SJCRH30 (cell line): ENCODE measurements around the gene NPC1. TPM values are rescaled to one million over a fixed set of nuclear protein-coding genes. Genes with fewer than 3 reads are reported as not detected.

Source experiments
- DNase-seq, 2 experiments: peaks; one replicate each; pipeline ENCODE4 v3.0.0-alpha.2; 2015 to 2020
- H3K27ac ChIP-seq: fragments of 250-450 bp; sonication (Bioruptor Pico); 2 replicates; pipeline ENCODE4 v1.5.1; 2020; ENCODE audit warnings: mild to moderate bottlenecking, moderate library complexity
- H3K27me3 ChIP-seq: fragments of 250-450 bp; sonication (Bioruptor Pico); 2 replicates; pipeline ENCODE4 v1.5.1; 2020; ENCODE audit warnings: mild to moderate bottlenecking, moderate library complexity
- H3K36me3 ChIP-seq: fragments of 250-450 bp; sonication (Bioruptor Pico); 2 replicates; pipeline ENCODE4 v1.5.1; 2020; ENCODE audit warnings: mild to moderate bottlenecking, moderate library complexity
- H3K4me1 ChIP-seq: fragments of 250-450 bp; sonication (Bioruptor Pico); 2 replicates; pipeline ENCODE4 v1.5.1; 2020; ENCODE audit warnings: mild to moderate bottlenecking, moderate library complexity
- H3K4me3 ChIP-seq: fragments of 250-450 bp; sonication (Bioruptor Pico); 2 replicates; pipeline ENCODE4 v1.5.1; 2020; ENCODE audit warnings: mild to moderate bottlenecking, moderate library complexity
- H3K9me3 ChIP-seq: fragments of 250-450 bp; sonication (Bioruptor Pico); replicated peaks from 2 replicates; pipeline ENCODE4 v1.5.1; 2020; ENCODE audit warnings: mild to moderate bottlenecking, moderate library complexity
- total RNA-seq: library from RNA; depleted of rRNA; stranded (reverse); fragments of >200 nt; shearing (Covaris generic); gene quantifications from 2 replicates; pipeline ENCODE4 v1.2.3, GENCODE V29; 2014; rRNA removed

The NPC1 gene
- total RNA-seq = 21.3 and 22.4 TPM in 2 replicates

GRCh38 chr18:23586249-23587196 is at the start of gene NPC1:
NPC1 (minus strand) TSS chr18:23586506; CDS start chr18:23586343, 163 bp downstream.
- peak within 1 kb of the TSS; percentile 97 for H3K4me3 ChIP-seq
- DNase-seq = peak; percentile 80 to 83
- H3K27ac ChIP-seq = peak within 1 kb of the TSS; percentile 94
- H3K27me3 ChIP-seq = no peaks in the 10 kb centered on the region
- H3K36me3 ChIP-seq = no peaks in the 10 kb centered on the region
- H3K9me3 ChIP-seq = no peaks in the 10 kb centered on the region
- H3K4me1 ChIP-seq = no peaks in the 10 kb centered on the region

DNA sequence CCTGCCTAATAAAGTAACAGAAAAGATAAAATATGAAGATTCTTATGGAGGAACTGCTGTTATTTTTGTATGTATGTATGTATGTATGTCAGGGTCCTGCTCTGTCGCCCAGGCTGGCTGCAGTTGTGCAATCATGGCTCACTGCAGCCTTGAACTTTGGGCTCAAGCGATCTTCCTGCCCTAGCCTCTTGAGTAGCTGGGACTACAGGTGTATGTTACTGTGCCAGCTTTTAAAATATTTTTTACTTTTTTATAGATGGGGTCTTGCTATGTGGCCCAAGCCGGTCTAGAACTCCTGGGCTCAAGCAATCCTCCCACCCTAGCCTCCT is 49.7 kb upstream of the NPC1 start:
- DNase-seq = no peak
- Histone ChIP-seq H3K36me3 (no peaks in the 10 kb centered on the region), H3K4me1 (no peaks in the 10 kb centered on the region), H3K4me3 (no peak overlapping the region), H3K27me3 (no peaks in the 10 kb centered on the region), H3K9me3 (no peaks in the 10 kb centered on the region), H3K27ac (no peak overlapping the region)

GRCh38 chr18:23635283-23636070 is 49.2 kb upstream of the NPC1 start:
- Histone ChIP-seq H3K27me3 (no peaks in the 10 kb centered on the region), H3K36me3 (no peaks in the 10 kb centered on the region), H3K27ac (no peak overlapping the region), H3K4me1 (no peaks in the 10 kb centered on the region), H3K4me3 (no peak overlapping the region), H3K9me3 (no peaks in the 10 kb centered on the region)
- no peak for DNase-seq

- Histone ChIP-seq H3K4me1 (no peaks in the 10 kb centered on the region), H3K9me3 (no peaks in the 10 kb centered on the region), H3K36me3 (no peaks in the 10 kb centered on the region), H3K4me3 (no peak overlapping the region), H3K27ac (no peak overlapping the region), H3K27me3 (no peaks in the 10 kb centered on the region)
- DNase-seq = no peak
Measured at GRCh38 chr18:23634692-23635091, 48.4 kb upstream of the NPC1 start.

DNA sequence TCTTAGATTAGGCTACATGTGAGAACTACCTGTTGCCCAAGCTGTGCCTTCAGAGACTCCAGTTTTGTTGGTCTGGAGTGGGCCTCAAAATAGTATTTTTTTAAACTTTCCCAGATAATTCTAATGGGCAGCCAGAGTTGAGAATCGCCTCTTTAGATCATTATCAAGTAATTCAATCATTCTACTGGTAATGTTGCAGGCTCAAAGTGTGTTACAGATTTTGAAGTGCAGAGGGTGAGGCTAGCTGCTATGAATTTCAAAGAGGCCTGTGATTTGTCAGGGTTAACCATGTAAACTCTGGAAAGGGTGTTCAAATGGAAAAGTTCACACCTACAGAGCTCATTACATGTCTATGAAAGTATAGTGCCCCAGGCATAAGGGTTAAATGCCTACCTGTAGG is 46.3 kb upstream of the NPC1 start:
- Histone ChIP-seq H3K4me3 (no peak overlapping the region), H3K9me3 (no peaks in the 10 kb centered on the region), H3K4me1 (no peaks in the 10 kb centered on the region), H3K27me3 (no peaks in the 10 kb centered on the region), H3K36me3 (no peaks in the 10 kb centered on the region), H3K27ac (no peak overlapping the region)
- no peak for DNase-seq

DNA sequence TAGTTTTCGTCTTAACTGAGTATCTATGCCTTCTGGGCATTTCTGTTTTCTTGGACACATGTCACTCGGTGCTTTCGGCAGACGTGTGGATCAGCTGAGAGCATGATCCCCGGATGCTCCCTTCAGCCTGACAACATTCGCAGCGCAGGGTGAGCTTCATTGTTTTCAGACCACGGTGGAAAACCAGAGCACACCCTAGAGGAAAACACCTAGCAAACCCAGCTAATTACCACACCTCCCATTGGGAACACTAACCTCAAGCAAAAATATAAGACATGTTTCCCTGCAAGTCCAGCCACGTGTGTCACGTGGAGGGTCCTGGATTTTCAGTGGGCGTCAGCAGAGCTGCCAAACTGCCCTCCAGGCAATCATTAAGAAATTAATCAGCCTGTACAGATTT is 45.4 kb upstream of the NPC1 start:
- no peaks in the 10 kb centered on the region for H3K36me3 ChIP-seq

GRCh38 chr18:23631312-23631711 is 45.0 kb upstream of the NPC1 start:
- no peaks in the 10 kb centered on the region for H3K36me3 ChIP-seq
- H3K4me3 ChIP-seq = no peak overlapping the region

More for the DNA sequence above, 45.4 kb upstream of the NPC1 start:
- no peaks in the 10 kb centered on the region for H3K4me1 ChIP-seq
- no peaks in the 10 kb centered on the region for H3K9me3 ChIP-seq
- no peak overlapping the region for H3K27ac ChIP-seq
- H3K4me3 ChIP-seq = no peak overlapping the region
- no peaks in the 10 kb centered on the region for H3K27me3 ChIP-seq
- no peak for DNase-seq

DNA sequence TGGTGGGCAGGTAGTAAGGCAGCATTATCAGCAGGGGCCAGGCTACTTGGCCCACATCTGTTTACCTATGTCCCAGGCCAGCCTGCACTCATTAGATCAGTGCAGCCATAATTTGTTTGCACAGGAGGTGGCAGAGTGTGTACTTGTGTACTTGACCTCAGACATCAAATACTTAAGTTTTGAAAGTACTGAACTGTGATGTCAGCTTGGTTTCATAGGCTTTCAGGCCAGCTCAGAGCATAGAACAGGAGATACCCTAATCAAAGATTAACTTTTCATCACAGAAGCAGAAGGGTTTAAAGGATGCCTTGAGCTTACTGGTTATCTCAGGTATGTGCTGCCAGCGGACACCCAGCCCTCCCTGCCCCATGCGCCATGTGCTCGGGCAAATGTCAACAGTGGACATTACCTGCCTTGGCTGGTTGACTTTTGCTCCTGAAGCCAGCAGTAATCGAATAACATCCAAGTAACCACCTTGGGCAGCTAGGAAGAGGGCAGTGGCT is 43.2 kb upstream of the NPC1 start:
- no peak for DNase-seq
- no peaks in the 10 kb centered on the region for H3K36me3 ChIP-seq
- H3K4me1 ChIP-seq = no peaks in the 10 kb centered on the region
- no peak overlapping the region for H3K4me3 ChIP-seq
- no peaks in the 10 kb centered on the region for H3K9me3 ChIP-seq
- no peak overlapping the region for H3K27ac ChIP-seq
- no peaks in the 10 kb centered on the region for H3K27me3 ChIP-seq

More at GRCh38 chr18:23631312-23631711, 45.0 kb upstream of the NPC1 start:
- no peak for DNase-seq
- Histone ChIP-seq H3K9me3 (no peaks in the 10 kb centered on the region), H3K4me1 (no peaks in the 10 kb centered on the region), H3K27me3 (no peaks in the 10 kb centered on the region), H3K27ac (no peak overlapping the region)

DNA sequence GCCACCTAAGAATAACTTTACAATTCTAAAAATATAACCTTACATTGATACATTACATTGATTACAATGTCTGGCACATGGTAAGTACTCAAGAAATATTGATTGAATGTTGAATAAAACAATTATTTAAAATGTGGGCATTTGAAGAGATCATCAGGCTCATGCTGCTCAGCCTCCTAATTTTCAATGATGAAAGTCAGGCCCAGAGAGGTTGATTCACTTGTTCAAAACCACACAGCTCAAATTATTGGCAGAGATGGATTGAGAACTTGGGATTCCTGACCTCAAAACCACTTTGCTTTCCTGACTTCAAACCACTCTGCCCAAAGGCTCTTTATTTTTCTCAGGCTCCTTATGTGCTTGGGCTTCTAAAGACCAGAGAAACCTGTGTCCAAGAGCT is 41.7 kb upstream of the NPC1 start:
- Histone ChIP-seq H3K27me3 (no peaks in the 10 kb centered on the region), H3K9me3 (no peaks in the 10 kb centered on the region), H3K4me3 (no peak overlapping the region), H3K4me1 (no peaks in the 10 kb centered on the region), H3K36me3 (no peaks in the 10 kb centered on the region), H3K27ac (no peak overlapping the region)
- DNase-seq = no peak

- no peaks in the 10 kb centered on the region for H3K9me3 ChIP-seq
- no peak for DNase-seq
- H3K36me3 ChIP-seq = no peaks in the 10 kb centered on the region
- H3K27ac ChIP-seq = no peak overlapping the region
- no peak overlapping the region for H3K4me3 ChIP-seq
- no peaks in the 10 kb centered on the region for H3K27me3 ChIP-seq
- H3K4me1 ChIP-seq = no peaks in the 10 kb centered on the region
Measured at GRCh38 chr18:23627321-23627720, 41.0 kb upstream of the NPC1 start.

GRCh38 chr18:23626451-23627279 is 40.4 kb upstream of the NPC1 start:
- Histone ChIP-seq H3K4me3 (no peak overlapping the region), H3K27ac (no peak overlapping the region), H3K36me3 (no peaks in the 10 kb centered on the region), H3K9me3 (no peaks in the 10 kb centered on the region), H3K27me3 (no peaks in the 10 kb centered on the region), H3K4me1 (no peaks in the 10 kb centered on the region)
- no peak for DNase-seq

- Histone ChIP-seq H3K27me3 (no peaks in the 10 kb centered on the region), H3K4me3 (no peak overlapping the region), H3K36me3 (no peaks in the 10 kb centered on the region), H3K9me3 (no peaks in the 10 kb centered on the region), H3K4me1 (no peaks in the 10 kb centered on the region), H3K27ac (no peak overlapping the region)
- no peak for DNase-seq
Measured at GRCh38 chr18:23623040-23623439, 36.7 kb upstream of the NPC1 start.

GRCh38 chr18:23619388-23619881 is 33.1 kb upstream of the NPC1 start:
- Histone ChIP-seq H3K27me3 (no peaks in the 10 kb centered on the region), H3K36me3 (no peaks in the 10 kb centered on the region), H3K4me1 (no peaks in the 10 kb centered on the region), H3K27ac (no peak overlapping the region), H3K9me3 (no peaks in the 10 kb centered on the region), H3K4me3 (no peak overlapping the region)
- DNase-seq = no peak

DNA sequence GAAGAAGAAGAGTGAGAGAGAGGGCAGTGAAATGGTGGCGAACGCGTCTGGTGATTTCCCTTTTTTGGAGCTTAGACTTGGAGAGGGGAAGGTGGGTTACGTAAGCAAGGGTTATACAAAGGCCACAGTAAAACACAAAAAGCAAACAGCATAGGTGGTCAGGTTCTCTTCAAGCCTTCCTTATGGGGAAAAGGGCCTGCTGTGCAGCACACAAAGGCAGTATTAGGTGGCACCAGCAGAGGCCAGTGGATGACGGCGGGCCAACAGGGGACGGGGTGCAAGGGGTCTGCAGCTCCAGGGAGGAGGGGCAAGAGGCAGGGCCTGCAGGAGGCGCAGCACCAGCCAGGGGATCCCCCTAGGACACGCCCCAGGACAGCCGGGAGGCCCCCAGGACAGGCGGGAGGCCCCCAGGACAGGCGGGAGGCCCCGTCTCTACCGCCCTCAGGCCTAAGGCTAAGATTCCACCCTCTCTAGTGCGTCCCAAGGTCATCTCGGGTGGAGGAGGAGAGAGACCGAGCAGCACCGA is 32.6 kb upstream of the NPC1 start:
- no peaks in the 10 kb centered on the region for H3K4me1 ChIP-seq
- H3K9me3 ChIP-seq = no peaks in the 10 kb centered on the region
- no peak overlapping the region for H3K4me3 ChIP-seq
- H3K36me3 ChIP-seq = no peaks in the 10 kb centered on the region
- H3K27me3 ChIP-seq = no peaks in the 10 kb centered on the region
- no peak overlapping the region for H3K27ac ChIP-seq
- DNase-seq = no peak
